ENCODE data around the gene EXOC6. TPM values are rescaled to one million over a fixed set of nuclear protein-coding genes. Genes with fewer than 3 reads are reported as not detected.

The EXOC6 gene
- total and polyA plus RNA-seq, 2 of the 13 experiments (the other 11 are each of a cell fraction or from before 2014, with no cell fraction given): 22.2 to 29.2 TPM

DNA sequence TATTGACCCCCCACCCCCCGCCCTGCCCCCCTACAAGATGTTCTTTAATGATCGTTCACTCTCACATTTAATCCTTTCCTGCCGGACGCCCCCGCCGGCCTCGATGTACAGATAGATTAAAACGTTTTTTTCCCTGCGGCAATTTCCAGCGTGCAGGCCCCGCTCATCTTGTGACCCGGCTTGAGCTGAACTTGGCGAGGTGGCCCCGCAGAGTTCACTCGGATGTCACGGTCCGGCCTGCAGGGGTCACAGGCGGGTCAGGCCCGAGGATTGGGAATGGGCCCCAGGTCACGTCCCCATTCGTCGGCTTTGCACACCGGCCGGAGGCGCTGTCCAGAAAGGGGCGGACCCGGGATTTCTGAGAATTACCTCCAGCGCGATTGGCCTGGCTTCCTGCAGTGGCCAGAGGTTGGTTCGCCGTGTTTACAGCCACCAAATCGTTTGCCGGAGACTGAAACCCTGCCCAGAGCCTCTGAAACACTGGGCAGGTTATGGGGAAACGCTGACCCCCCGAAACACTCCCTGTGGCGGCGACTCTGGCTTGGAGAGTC lies 223.4 kb downstream of the EXOC6 start (continued):
- TF ChIP-seq AHDC1 (CRISPR knock-in tag; IDR thresholded peaks at IDR 0.05; ENCODE audit: borderline replicate concordance) (peak; percentile 46; the same call in 1 of the 2 replicates), TOPORS (CRISPR knock-in tag; IDR thresholded peaks at IDR 0.05) (no peak), MBNL3 (CRISPR knock-in tag; conservative IDR thresholded peaks at IDR 0.05) (no peak), ELF4 (CRISPR knock-in tag; IDR thresholded peaks at IDR 0.05; ENCODE audit: borderline replicate concordance) (no peak), YEATS2 (CRISPR knock-in tag; IDR thresholded peaks at IDR 0.05; ENCODE audit: borderline replicate concordance) (no peak), SIX4 (CRISPR knock-in tag; IDR thresholded peaks at IDR 0.05) (no peak), ZNF891 (CRISPR knock-in tag; IDR thresholded peaks at IDR 0.05) (no peak), ARNT2 (CRISPR knock-in tag; IDR thresholded peaks at IDR 0.05; ENCODE audit: low read depth) (0 out of 2 replicates have a peak, but pooled peaks have one; percentile 60), PHF21A (CRISPR knock-in tag; IDR thresholded peaks at IDR 0.05) (peak; percentile 88), ISX (CRISPR knock-in tag; conservative IDR thresholded peaks at IDR 0.05) (no peak), ELF3 (CRISPR knock-in tag; IDR thresholded peaks at IDR 0.05) (peak; percentile 52; the same call in 1 of the 2 replicates), RAD51 (IDR thresholded peaks at IDR 0.05; ENCODE audit: borderline replicate concordance) (no peak), ZNF34 (CRISPR knock-in tag; IDR thresholded peaks at IDR 0.05; ENCODE audit: borderline replicate concordance) (no peak)
- TF ChIP-seq, protein P1, sequence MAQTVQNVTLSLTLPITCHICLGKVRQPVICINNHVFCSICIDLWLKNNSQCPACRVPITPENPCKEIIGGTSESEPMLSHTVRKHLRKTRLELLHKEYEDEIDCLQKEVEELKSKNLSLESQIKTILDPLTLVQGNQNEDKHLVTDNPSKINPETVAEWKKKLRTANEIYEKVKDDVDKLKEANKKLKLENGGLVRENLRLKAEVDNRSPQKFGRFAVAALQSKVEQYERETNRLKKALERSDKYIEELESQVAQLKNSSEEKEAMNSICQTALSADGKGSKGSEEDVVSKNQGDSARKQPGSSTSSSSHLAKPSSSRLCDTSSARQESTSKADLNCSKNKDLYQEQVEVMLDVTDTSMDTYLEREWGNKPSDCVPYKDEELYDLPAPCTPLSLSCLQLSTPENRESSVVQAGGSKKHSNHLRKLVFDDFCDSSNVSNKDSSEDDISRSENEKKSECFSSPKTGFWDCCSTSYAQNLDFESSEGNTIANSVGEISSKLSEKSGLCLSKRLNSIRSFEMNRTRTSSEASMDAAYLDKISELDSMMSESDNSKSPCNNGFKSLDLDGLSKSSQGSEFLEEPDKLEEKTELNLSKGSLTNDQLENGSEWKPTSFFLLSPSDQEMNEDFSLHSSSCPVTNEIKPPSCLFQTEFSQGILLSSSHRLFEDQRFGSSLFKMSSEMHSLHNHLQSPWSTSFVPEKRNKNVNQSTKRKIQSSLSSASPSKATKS (CRISPR knock-in tag; IDR thresholded peaks at IDR 0.05): no peak
- TF ChIP-seq, protein P2, sequence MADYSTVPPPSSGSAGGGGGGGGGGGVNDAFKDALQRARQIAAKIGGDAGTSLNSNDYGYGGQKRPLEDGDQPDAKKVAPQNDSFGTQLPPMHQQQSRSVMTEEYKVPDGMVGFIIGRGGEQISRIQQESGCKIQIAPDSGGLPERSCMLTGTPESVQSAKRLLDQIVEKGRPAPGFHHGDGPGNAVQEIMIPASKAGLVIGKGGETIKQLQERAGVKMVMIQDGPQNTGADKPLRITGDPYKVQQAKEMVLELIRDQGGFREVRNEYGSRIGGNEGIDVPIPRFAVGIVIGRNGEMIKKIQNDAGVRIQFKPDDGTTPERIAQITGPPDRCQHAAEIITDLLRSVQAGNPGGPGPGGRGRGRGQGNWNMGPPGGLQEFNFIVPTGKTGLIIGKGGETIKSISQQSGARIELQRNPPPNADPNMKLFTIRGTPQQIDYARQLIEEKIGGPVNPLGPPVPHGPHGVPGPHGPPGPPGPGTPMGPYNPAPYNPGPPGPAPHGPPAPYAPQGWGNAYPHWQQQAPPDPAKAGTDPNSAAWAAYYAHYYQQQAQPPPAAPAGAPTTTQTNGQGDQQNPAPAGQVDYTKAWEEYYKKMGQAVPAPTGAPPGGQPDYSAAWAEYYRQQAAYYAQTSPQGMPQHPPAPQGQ (CRISPR knock-in tag; IDR thresholded peaks at IDR 0.05; ENCODE audit: borderline replicate concordance): no peak
